ENCODE measurements around the gene HPSE2.
"Not testable (repeated sequence)": the region's sequence is repeated elsewhere in the genome, so short reads cannot be mapped to it uniquely, and the experiment has no call there.

The HPSE2 gene

GRCh38 chr10:98560565-98560964 lies 675.1 kb downstream of the HPSE2 start:
- Histone ChIP-seq H3K9ac (ENCODE audit: low read length) (no peak overlapping the region), H4K20me1 (ENCODE audit: insufficient read depth, low read length) (no peaks in the 10 kb centered on the region), H2AFZ (ENCODE audit: low read depth, low read length) (no peak overlapping the region), H3K4me3 (ENCODE audit: low read length) (no peak overlapping the region), H3K9me3 (ENCODE audit: insufficient read depth, low read length) (no peaks in the 10 kb centered on the region), H3K27ac (ENCODE audit: low read length) (no peak overlapping the region), H3K36me3 (replicated peaks; ENCODE audit: low read depth, low read length) (no peaks in the 10 kb centered on the region), H3K4me1 (ENCODE audit: low read length) (no peaks in the 10 kb centered on the region), H3K79me2 (ENCODE audit: low read length) (no peaks in the 10 kb centered on the region), H3K4me2 (ENCODE audit: low read length) (no peak overlapping the region), H3K27me3 (ENCODE audit: low read depth, low read length) (no peaks in the 10 kb centered on the region)
- TF ChIP-seq EZH2phosphoT487 (IDR thresholded peaks at IDR 0.05; ENCODE audit: low read depth) (no peak), CTCF (IDR thresholded peaks at IDR 0.05; ENCODE audit: low read depth, low read length) (no peak)

GRCh38 chr10:98556061-98556460 lies 679.6 kb downstream of the HPSE2 start:
- no peak overlapping the region for H3K27ac ChIP-seq (ENCODE audit: low read length)
- H3K9me3 ChIP-seq (ENCODE audit: insufficient read depth, low read length), result no peaks in the 10 kb centered on the region
- H3K9ac ChIP-seq (ENCODE audit: low read length), result no peak overlapping the region
- H3K4me1 ChIP-seq (ENCODE audit: low read length), result no peaks in the 10 kb centered on the region
- no peaks in the 10 kb centered on the region for H3K27me3 ChIP-seq (ENCODE audit: low read depth, low read length)
- TF ChIP-seq EZH2phosphoT487 (IDR thresholded peaks at IDR 0.05; ENCODE audit: low read depth), result no peak
- TF ChIP-seq CTCF (IDR thresholded peaks at IDR 0.05; ENCODE audit: low read depth, low read length), result no peak
- H3K79me2 ChIP-seq (ENCODE audit: low read length), result no peaks in the 10 kb centered on the region
- H3K4me3 ChIP-seq (ENCODE audit: low read length), result no peak overlapping the region
- H2AFZ ChIP-seq (ENCODE audit: low read depth, low read length), result no peak overlapping the region
- H4K20me1 ChIP-seq (ENCODE audit: insufficient read depth, low read length), result no peaks in the 10 kb centered on the region
- no peak overlapping the region for H3K4me2 ChIP-seq (ENCODE audit: low read length)
- H3K36me3 ChIP-seq (replicated peaks; ENCODE audit: low read depth, low read length), result no peaks in the 10 kb centered on the region

GRCh38 chr10:98555021-98555619 lies 680.5 kb downstream of the HPSE2 start:
- no peaks in the 10 kb centered on the region for H3K27me3 ChIP-seq (ENCODE audit: low read depth, low read length)

GRCh38 chr10:98541561-98541960 lies 694.1 kb downstream of the HPSE2 start:
- not testable (repeated sequence) for H3K4me1 ChIP-seq (ENCODE audit: low read length); H3K36me3 ChIP-seq (replicated peaks; ENCODE audit: low read depth, low read length); H3K27me3 ChIP-seq (ENCODE audit: low read depth, low read length); H3K4me3 ChIP-seq (ENCODE audit: low read length); H3K9ac ChIP-seq (ENCODE audit: low read length); H2AFZ ChIP-seq (ENCODE audit: low read depth, low read length); H4K20me1 ChIP-seq (ENCODE audit: insufficient read depth, low read length); H3K79me2 ChIP-seq (ENCODE audit: low read length); H3K4me2 ChIP-seq (ENCODE audit: low read length); H3K9me3 ChIP-seq (ENCODE audit: insufficient read depth, low read length); H3K27ac ChIP-seq (ENCODE audit: low read length)

More at GRCh38 chr10:98555021-98555619, 680.5 kb downstream of the HPSE2 start:
- TF ChIP-seq EZH2phosphoT487 (IDR thresholded peaks at IDR 0.05; ENCODE audit: low read depth) (no peak), CTCF (IDR thresholded peaks at IDR 0.05; ENCODE audit: low read depth, low read length) (no peak)
- Histone ChIP-seq H3K4me3 (ENCODE audit: low read length) (no peak overlapping the region), H3K27ac (ENCODE audit: low read length) (no peak overlapping the region), H3K36me3 (replicated peaks; ENCODE audit: low read depth, low read length) (no peaks in the 10 kb centered on the region), H2AFZ (ENCODE audit: low read depth, low read length) (no peak overlapping the region), H3K9me3 (ENCODE audit: insufficient read depth, low read length) (no peaks in the 10 kb centered on the region), H3K4me1 (ENCODE audit: low read length) (no peaks in the 10 kb centered on the region), H4K20me1 (ENCODE audit: insufficient read depth, low read length) (no peaks in the 10 kb centered on the region), H3K4me2 (ENCODE audit: low read length) (no peak overlapping the region), H3K79me2 (ENCODE audit: low read length) (no peaks in the 10 kb centered on the region), H3K9ac (ENCODE audit: low read length) (no peak overlapping the region)
